ENCODE results near the gene ACOT9.
A peak's percentile ranks its signal among the peaks of the same experiment; 100 is the strongest.
"Not testable (repeated sequence)": the region's sequence is repeated elsewhere in the genome, so short reads cannot be mapped to it uniquely, and the experiment has no call there.

ACOT9 gene

GRCh38 chrX:23765868-23766267 lies 22.8 kb upstream of the ACOT9 start:
- DNase-seq, result no peak
- ATAC-seq, result no peak

- ATAC-seq, result no peak
- no peak for DNase-seq
Measured at GRCh38 chrX:23765449-23765848, 22.4 kb upstream of the ACOT9 start.

- ATAC-seq (no peak), DNase-seq (no peak)
Measured at GRCh38 chrX:23764188-23764984, 21.3 kb upstream of the ACOT9 start.

GRCh38 chrX:23759821-23760220 lies 16.7 kb upstream of the ACOT9 start:
- DNase-seq (no peak), ATAC-seq (no peak)

- ATAC-seq, result peak; percentile 59
- peak; percentile 64 for DNase-seq
Measured at GRCh38 chrX:23756165-23756564, 13.1 kb upstream of the ACOT9 start.

GRCh38 chrX:23754664-23755063 lies 11.6 kb upstream of the ACOT9 start:
- DNase-seq, result no peak
- ATAC-seq, result no peak

- no peak for ATAC-seq
Measured at GRCh38 chrX:23752740-23753415, 9.8 kb upstream of the ACOT9 start.

GRCh38 chrX:23749576-23749975 lies 6.5 kb upstream of the ACOT9 start:
- no peak for DNase-seq
- ATAC-seq, result no peak

More at GRCh38 chrX:23752740-23753415, 9.8 kb upstream of the ACOT9 start:
- DNase-seq, result no peak

- ATAC-seq, result no peak
- DNase-seq, result no peak
Measured at GRCh38 chrX:23749129-23749528, 6.1 kb upstream of the ACOT9 start.

- no peak for DNase-seq
- no peak for ATAC-seq
Measured at GRCh38 chrX:23745786-23746185, 2.7 kb upstream of the ACOT9 start.

- not testable (repeated sequence) for DNase-seq, ATAC-seq
Measured at GRCh38 chrX:23743623-23743971, 521 bp upstream of the ACOT9 start.

- DNase-seq (peak; percentile 27), ATAC-seq (peak; percentile 39)
Measured at GRCh38 chrX:23742174-23742696, 841 bp downstream of the ACOT9 start.

- DNase-seq (no peak), ATAC-seq (no peak)
Measured at GRCh38 chrX:23737413-23737812, 5.7 kb downstream of the ACOT9 start.

GRCh38 chrX:23736030-23736429 lies 7.0 kb downstream of the ACOT9 start:
- no peak for ATAC-seq

GRCh38 chrX:23732704-23733103 lies 10.4 kb downstream of the ACOT9 start:
- ATAC-seq, result peak; percentile 89
- no peak for DNase-seq

More at GRCh38 chrX:23736030-23736429, 7.0 kb downstream of the ACOT9 start:
- DNase-seq, result no peak

GRCh38 chrX:23731951-23732350 lies 11.1 kb downstream of the ACOT9 start:
- DNase-seq (no peak), ATAC-seq (no peak)

- no peak for DNase-seq
- no peak for ATAC-seq
Measured at GRCh38 chrX:23729214-23729613, 13.9 kb downstream of the ACOT9 start.

GRCh38 chrX:23727206-23727605 lies 15.9 kb downstream of the ACOT9 start:
- no peak for DNase-seq
- no peak for ATAC-seq

GRCh38 chrX:23726191-23726590 lies 16.9 kb downstream of the ACOT9 start:
- DNase-seq, result no peak
- no peak for ATAC-seq

GRCh38 chrX:23720117-23720677 lies 22.9 kb downstream of the ACOT9 start:
- no peak for DNase-seq
- ATAC-seq, result no peak

GRCh38 chrX:23705235-23705634 lies 37.8 kb downstream of the ACOT9 start:
- ATAC-seq, result no peak
- DNase-seq, result no peak

GRCh38 chrX:23704673-23705206 lies 38.3 kb downstream of the ACOT9 start:
- DNase-seq (no peak), ATAC-seq (no peak)
